ENCODE measurements around the gene TNNT3.

TNNT3 gene

DNA sequence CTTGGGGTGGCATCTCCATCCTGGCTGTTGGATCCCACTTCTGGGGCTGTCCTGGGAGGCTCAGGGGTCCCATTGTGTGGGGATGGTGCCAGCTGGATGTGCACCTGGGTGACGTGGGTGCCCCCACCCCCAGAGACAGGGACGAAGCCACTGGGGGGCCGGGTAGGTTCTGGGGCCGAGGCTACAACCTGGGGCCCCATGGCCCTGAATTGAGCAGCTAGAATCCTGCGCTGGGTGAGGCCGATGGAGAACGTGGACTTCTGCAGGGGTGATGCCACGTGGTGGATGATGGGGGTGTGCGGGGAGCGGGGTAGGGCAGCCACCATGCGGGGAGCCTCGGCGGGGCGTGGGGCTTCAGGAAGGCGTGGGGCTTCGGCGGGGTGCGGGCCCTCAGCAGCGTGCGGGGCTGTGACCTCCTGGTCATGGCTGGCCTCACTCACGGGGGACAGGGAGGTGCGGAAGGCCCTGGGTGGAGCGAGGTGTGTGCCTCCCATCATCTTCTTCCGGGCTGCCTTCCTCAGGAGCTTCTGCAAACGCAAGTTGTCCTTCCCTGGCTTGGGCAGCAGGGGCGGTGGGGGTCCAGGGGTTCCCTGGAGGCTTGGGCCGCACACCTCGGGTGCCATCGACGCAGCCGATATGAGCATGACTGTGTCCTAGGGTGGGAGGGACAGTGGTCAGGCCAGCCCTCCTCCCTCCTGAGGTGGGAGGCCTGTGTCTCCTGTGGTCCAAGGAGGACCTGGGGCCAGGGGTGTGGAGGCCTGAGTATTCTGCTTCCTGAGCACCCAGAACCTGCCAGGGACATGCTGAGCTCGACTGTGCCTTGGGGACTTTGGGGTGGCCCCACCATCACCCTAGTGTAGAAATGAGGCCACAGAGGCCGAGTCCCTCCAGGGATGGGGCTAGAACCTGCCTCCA is 29.3 kb upstream of the TNNT3 start:
- no peak for TF ChIP-seq REST (IDR thresholded peaks at IDR 0.05; ENCODE audit: insufficient replicate concordance, low read depth)
- no peak for TF ChIP-seq SPI1 (IDR thresholded peaks at IDR 0.05; ENCODE audit: borderline replicate concordance, low read depth)
- TF ChIP-seq GABPA (IDR thresholded peaks at IDR 0.05; ENCODE audit: low read depth) = no peak
- Histone ChIP-seq H3K27ac (replicated peaks) (no peak overlapping the region), H3K4me3 (replicated peaks; ENCODE audit: insufficient read depth, low read length) (no peak overlapping the region), H3K27me3 (ENCODE audit: insufficient read depth, poor library complexity, severe bottlenecking) (no peaks in the 10 kb centered on the region)
- no peak for DNase-seq (ENCODE audit: low read depth in 1 of 2, low spot score in 1 of 2)

DNA sequence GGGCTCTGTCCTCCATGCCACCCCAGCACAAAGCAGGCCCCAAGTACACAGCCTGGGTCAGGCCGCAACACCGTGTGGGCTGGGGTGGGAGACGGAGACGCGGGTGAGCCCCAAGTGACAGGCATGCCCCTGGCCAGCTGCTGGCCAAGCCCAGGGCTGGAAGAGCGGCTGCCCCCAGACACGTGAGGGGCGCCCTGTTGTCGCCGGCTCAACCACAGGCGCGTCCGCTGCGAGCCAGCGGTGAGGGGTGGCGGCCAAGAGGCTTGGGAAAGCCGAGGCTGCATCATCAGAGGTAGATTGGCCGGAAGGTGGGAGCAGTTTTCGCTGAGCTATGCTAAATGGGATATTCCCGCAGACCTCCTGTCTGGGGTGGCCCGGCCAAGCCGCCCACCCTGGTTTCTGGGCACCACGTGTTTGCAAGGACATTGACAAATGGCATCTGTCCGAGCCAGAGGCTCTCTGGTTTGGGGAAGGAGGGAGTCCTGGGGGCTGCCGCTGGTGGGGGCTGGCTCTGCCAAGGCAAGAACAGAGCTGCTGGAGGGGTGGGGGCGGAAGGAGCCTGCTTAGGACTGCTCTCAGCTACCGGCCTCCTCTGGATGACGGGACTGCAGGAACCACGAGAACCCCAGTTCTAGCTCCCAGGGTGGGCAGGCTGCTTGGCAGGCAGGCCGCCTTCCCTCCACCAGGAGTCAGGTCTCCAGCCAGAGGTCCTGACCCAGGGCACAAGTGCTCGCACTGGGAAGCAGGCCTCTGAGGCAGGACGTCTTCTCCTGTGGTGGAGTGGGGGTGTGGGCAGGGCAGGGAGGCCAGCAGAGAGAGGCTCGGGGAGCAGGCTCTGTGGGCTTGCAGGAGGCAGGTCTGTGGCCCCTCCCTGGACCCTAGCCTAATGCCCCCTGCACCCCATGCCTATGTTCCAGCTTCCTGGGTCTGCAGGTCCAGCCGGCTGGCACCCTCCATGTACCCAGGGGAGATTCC is 28.4 kb upstream of the TNNT3 start:
- no peak for DNase-seq (ENCODE audit: low read depth in 1 of 2, low spot score in 1 of 2)
- H3K27ac ChIP-seq (replicated peaks) = no peak overlapping the region
- no peaks in the 10 kb centered on the region for H3K27me3 ChIP-seq (ENCODE audit: insufficient read depth, poor library complexity, severe bottlenecking)
- no peak overlapping the region for H3K4me3 ChIP-seq (replicated peaks; ENCODE audit: insufficient read depth, low read length)
- no peak for TF ChIP-seq POLR2AphosphoS5 (IDR thresholded peaks at IDR 0.05; ENCODE audit: low read depth)

GRCh38 chr11:1891831-1892115 is 27.7 kb upstream of the TNNT3 start, which contains the start of gene PRR33:
TSS of gene PRR33 (minus strand) at chr11:1891895. CDS start at chr11:1890584, 1,311 bp downstream.
- no peak within 1 kb of the TSS for H3K27ac ChIP-seq (replicated peaks)
- no peak for DNase-seq (ENCODE audit: low read depth in 1 of 2, low spot score in 1 of 2)
- no peaks in the 10 kb centered on the region for H3K27me3 ChIP-seq (ENCODE audit: insufficient read depth, poor library complexity, severe bottlenecking)
- TF ChIP-seq, protein P1, sequence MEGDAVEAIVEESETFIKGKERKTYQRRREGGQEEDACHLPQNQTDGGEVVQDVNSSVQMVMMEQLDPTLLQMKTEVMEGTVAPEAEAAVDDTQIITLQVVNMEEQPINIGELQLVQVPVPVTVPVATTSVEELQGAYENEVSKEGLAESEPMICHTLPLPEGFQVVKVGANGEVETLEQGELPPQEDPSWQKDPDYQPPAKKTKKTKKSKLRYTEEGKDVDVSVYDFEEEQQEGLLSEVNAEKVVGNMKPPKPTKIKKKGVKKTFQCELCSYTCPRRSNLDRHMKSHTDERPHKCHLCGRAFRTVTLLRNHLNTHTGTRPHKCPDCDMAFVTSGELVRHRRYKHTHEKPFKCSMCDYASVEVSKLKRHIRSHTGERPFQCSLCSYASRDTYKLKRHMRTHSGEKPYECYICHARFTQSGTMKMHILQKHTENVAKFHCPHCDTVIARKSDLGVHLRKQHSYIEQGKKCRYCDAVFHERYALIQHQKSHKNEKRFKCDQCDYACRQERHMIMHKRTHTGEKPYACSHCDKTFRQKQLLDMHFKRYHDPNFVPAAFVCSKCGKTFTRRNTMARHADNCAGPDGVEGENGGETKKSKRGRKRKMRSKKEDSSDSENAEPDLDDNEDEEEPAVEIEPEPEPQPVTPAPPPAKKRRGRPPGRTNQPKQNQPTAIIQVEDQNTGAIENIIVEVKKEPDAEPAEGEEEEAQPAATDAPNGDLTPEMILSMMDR (IDR thresholded peaks at IDR 0.05; ENCODE audit: insufficient read depth, low read length) = no peak
- TF ChIP-seq POLR2AphosphoS5 (IDR thresholded peaks at IDR 0.05; ENCODE audit: low read depth) = no peak
- TF ChIP-seq REST (IDR thresholded peaks at IDR 0.05; ENCODE audit: insufficient replicate concordance, low read depth) = no peak
- TF ChIP-seq SPI1 (IDR thresholded peaks at IDR 0.05; ENCODE audit: borderline replicate concordance, low read depth) = no peak
- TF ChIP-seq GABPA (IDR thresholded peaks at IDR 0.05; ENCODE audit: low read depth) = no peak
- H3K4me3 ChIP-seq (replicated peaks; ENCODE audit: insufficient read depth, low read length) = no peak within 1 kb of the TSS

- TF ChIP-seq POLR2AphosphoS5 (IDR thresholded peaks at IDR 0.05; ENCODE audit: low read depth) = no peak
- no peak for TF ChIP-seq REST (IDR thresholded peaks at IDR 0.05; ENCODE audit: insufficient replicate concordance, low read depth)
- TF ChIP-seq, protein P1 (IDR thresholded peaks at IDR 0.05; ENCODE audit: insufficient read depth, low read length) = no peak
- no peak for TF ChIP-seq GABPA (IDR thresholded peaks at IDR 0.05; ENCODE audit: low read depth)
- no peak for TF ChIP-seq SPI1 (IDR thresholded peaks at IDR 0.05; ENCODE audit: borderline replicate concordance, low read depth)
- Histone ChIP-seq H3K27ac (replicated peaks) (no peak overlapping the region), H3K27me3 (ENCODE audit: insufficient read depth, poor library complexity, severe bottlenecking) (no peaks in the 10 kb centered on the region), H3K4me3 (replicated peaks; ENCODE audit: insufficient read depth, low read length) (no peak overlapping the region)
- no peak for DNase-seq (ENCODE audit: low read depth in 1 of 2, low spot score in 1 of 2)
Observed at GRCh38 chr11:1892116-1892515, 27.4 kb upstream of the TNNT3 start.
